HEK293 (cell line): Measurements from ENCODE around the gene BCORL1.

Experiments
- CTCF ChIA-PET: fragments of 350-600 bp; formaldehyde crosslinking; extraction: SDS; loops from one replicate; lab custom pipeline; 2021; ENCODE audit warnings: antibody characterized with exemption; lab: Yijun Ruan, JAX
- POLR2A ChIA-PET: fragments of 300-600 bp; formaldehyde crosslinking; extraction: SDS; loops from one replicate; lab custom pipeline; 2020; ENCODE audit warnings: antibody characterized with exemption, inconsistent platforms; lab: Yijun Ruan, JAX
- H3K27ac ChIP-seq: fragments of 200-500 bp; sonication (Bioruptor generic); 2 replicates; pipeline ENCODE4 v1.5.1; 2014; ENCODE audit warnings: low read depth, low read length, control low read depth, inconsistent platforms; ENCODE audit errors: extremely low read depth
- H3K36me3 ChIP-seq, 2 experiments: fragments of 200-500 bp in 1 of 2; sonication (Bioruptor generic) in 1 of 2; 1 replicate in 1 of 2; 2 replicates in 1 of 2; pipeline ENCODE4 v1.5.1; 2014 to 2017; ENCODE audit warnings: inconsistent platforms in 2 of 2, low read length in 2 of 2; ENCODE audit not compliant: control insufficient read depth in 2 of 2, insufficient read depth in 1 of 2
- H3K4me1 ChIP-seq: fragments of 200-500 bp; sonication (Bioruptor generic); 2 replicates; pipeline ENCODE4 v1.5.1; 2014; ENCODE audit warnings: mild to moderate bottlenecking, low read length, inconsistent platforms; ENCODE audit not compliant: control insufficient read depth, insufficient read depth
- H3K4me3 ChIP-seq: 2 replicates; pipeline ENCODE4 v1.5.1; 2011; ENCODE audit warnings: low read depth, mild to moderate bottlenecking, control low read depth, low read length, moderate library complexity
- H3K9me3 ChIP-seq: fragments of 200-500 bp; sonication (Bioruptor generic); 2 replicates; pipeline ENCODE4 v1.5.1; 2014; ENCODE audit warnings: low read depth, low read length, inconsistent platforms; ENCODE audit not compliant: control insufficient read depth, insufficient read depth
- GLIS2 ChIP-seq: fragments of 450-650 bp; formaldehyde crosslinking; IDR thresholded peaks from 2 replicates; pipeline ENCODE4 v1.5.1; 2016; ENCODE audit warnings: missing biosample characterization, missing genetic modification characterization
- KLF1 ChIP-seq: fragments of 450-650 bp; formaldehyde crosslinking; IDR thresholded peaks from 2 replicates; pipeline ENCODE4 v1.5.1; 2016; ENCODE audit warnings: missing biosample characterization, missing genetic modification characterization
- SP7 ChIP-seq: fragments of 450-650 bp; formaldehyde crosslinking; IDR thresholded peaks from 2 replicates; pipeline ENCODE4 v1.5.1; 2016; ENCODE audit warnings: missing biosample characterization, missing genetic modification characterization
- ZBTB8A ChIP-seq: fragments of 450-650 bp; formaldehyde crosslinking; IDR thresholded peaks from 2 replicates; pipeline ENCODE4 v1.5.1; 2016; ENCODE audit warnings: missing biosample characterization, missing genetic modification characterization
- ZIC2 ChIP-seq: fragments of 450-650 bp; formaldehyde crosslinking; IDR thresholded peaks from 2 replicates; pipeline ENCODE4 v1.5.1; 2016; ENCODE audit warnings: missing biosample characterization, missing genetic modification characterization
- ZNF146 ChIP-seq: fragments of 450-650 bp; formaldehyde crosslinking; IDR thresholded peaks from 2 replicates; pipeline ENCODE4 v1.5.1; 2016; ENCODE audit warnings: missing biosample characterization, missing genetic modification characterization
- ZNF155 ChIP-seq: fragments of 450-650 bp; formaldehyde crosslinking; IDR thresholded peaks from 2 replicates; pipeline ENCODE4 v1.5.1; 2016; ENCODE audit warnings: missing biosample characterization, missing genetic modification characterization
- ZNF169 ChIP-seq: fragments of 450-650 bp; formaldehyde crosslinking; IDR thresholded peaks from 2 replicates; pipeline ENCODE4 v1.5.1; 2016; ENCODE audit warnings: missing biosample characterization, missing genetic modification characterization
- ZNF214 ChIP-seq: fragments of 450-650 bp; formaldehyde crosslinking; IDR thresholded peaks from 2 replicates; pipeline ENCODE4 v1.5.1; 2017; ENCODE audit warnings: missing biosample characterization, mild to moderate bottlenecking, missing genetic modification characterization, borderline replicate concordance
- ZNF292 ChIP-seq: fragments of 450-650 bp; formaldehyde crosslinking; IDR thresholded peaks from 2 replicates; pipeline ENCODE4 v1.5.1; 2016; ENCODE audit warnings: low read depth, missing biosample characterization, missing genetic modification characterization, borderline replicate concordance
- ZNF302 ChIP-seq: fragments of 450-650 bp; formaldehyde crosslinking; IDR thresholded peaks from 2 replicates; pipeline ENCODE4 v1.5.1; 2016; ENCODE audit warnings: missing biosample characterization, missing genetic modification characterization, low read depth
- ZNF398 ChIP-seq: fragments of 450-650 bp; formaldehyde crosslinking; IDR thresholded peaks from 2 replicates; pipeline ENCODE4 v1.5.1; 2017; ENCODE audit warnings: missing biosample characterization, missing genetic modification characterization
- ZNF423 ChIP-seq: fragments of 450-650 bp; formaldehyde crosslinking; IDR thresholded peaks from 2 replicates; pipeline ENCODE4 v1.5.1; 2016; ENCODE audit warnings: missing biosample characterization, missing genetic modification characterization
- ZNF449 ChIP-seq: fragments of 450-650 bp; formaldehyde crosslinking; IDR thresholded peaks from 2 replicates; pipeline ENCODE4 v1.5.1; 2017; ENCODE audit warnings: missing biosample characterization, mild to moderate bottlenecking, missing genetic modification characterization, moderate library complexity
- ZNF513 ChIP-seq: fragments of 450-650 bp; IDR thresholded peaks from 2 replicates; pipeline ENCODE4 v1.5.1; 2018; ENCODE audit warnings: missing biosample characterization, missing genetic modification characterization
- ZNF610 ChIP-seq: fragments of 450-650 bp; formaldehyde crosslinking; IDR thresholded peaks from 2 replicates; pipeline ENCODE4 v1.5.1; 2016; ENCODE audit warnings: missing biosample characterization, missing genetic modification characterization, borderline replicate concordance
- ZNF692 ChIP-seq: fragments of 450-650 bp; formaldehyde crosslinking; IDR thresholded peaks from 2 replicates; pipeline ENCODE4 v1.5.1; 2016; ENCODE audit warnings: missing biosample characterization, missing genetic modification characterization
- ZNF768 ChIP-seq: fragments of 450-650 bp; formaldehyde crosslinking; IDR thresholded peaks from 2 replicates; pipeline ENCODE4 v1.5.1; 2018; ENCODE audit warnings: missing biosample characterization, mild to moderate bottlenecking, missing genetic modification characterization
- ZNF792 ChIP-seq: fragments of 450-650 bp; formaldehyde crosslinking; IDR thresholded peaks from 2 replicates; pipeline ENCODE4 v1.5.1; 2016; ENCODE audit warnings: missing biosample characterization, missing genetic modification characterization

Gene BCORL1

GRCh38 chrX:130095249-130096030 lies 113.0 kb downstream of the BCORL1 start:
- Histone ChIP-seq H3K4me3 (no peak overlapping the region), H3K4me1 (no peaks in the 10 kb centered on the region), H3K27ac (no peak overlapping the region), H3K36me3 (no peaks in the 10 kb centered on the region; a peak in 1 of 3 replicates), H3K9me3 (no peaks in the 10 kb centered on the region)
- ChIA-PET POLR2A (interaction anchor here (0.7 kb wide), 1 partner anchor 14 kb away, joined by 17 read pairs; no protein-coding TSS in a partner anchor), CTCF (interaction anchor here (1.6 to 1.7 kb wide), 2 partner anchors 14 to 16 kb away, joined by 3 to 9 read pairs; no protein-coding TSS in a partner anchor)
- TF ChIP-seq ZNF513 (tag by site-specific recombination) (no peak), SP7 (tag by site-specific recombination) (no peak), ZNF692 (no peak), ZNF449 (tag by site-specific recombination) (no peak), ZNF292 (no peak), ZNF610 (tag by site-specific recombination) (no peak), ZNF169 (tag by site-specific recombination) (no peak), ZNF302 (tag by site-specific recombination) (no peak), ZNF155 (tag by site-specific recombination) (no peak), ZNF768 (tag by site-specific recombination) (no peak), ZNF214 (no peak), ZNF146 (tag by site-specific recombination) (no peak)

- no peaks in the 10 kb centered on the region for H3K4me1 ChIP-seq
- no peaks in the 10 kb centered on the region; a peak in 1 of 3 replicates for H3K36me3 ChIP-seq
- ChIA-PET CTCF (interaction anchor here (0.8 to 1.0 kb wide), 2 partner anchors 37 to 95 kb away, joined by 3 to 5 read pairs; no protein-coding TSS in a partner anchor), POLR2A (interaction anchor here (0.7 kb wide), 1 partner anchor 48 kb away, joined by 7 read pairs; no protein-coding TSS in a partner anchor)
- H3K4me3 ChIP-seq: no peak overlapping the region
- H3K9me3 ChIP-seq: no peaks in the 10 kb centered on the region
- TF ChIP-seq ZNF398 (tag by site-specific recombination) (0 out of 2 replicates have a peak, but pooled peaks have one; percentile 47), GLIS2 (tag by site-specific recombination) (0 out of 2 replicates have a peak, but pooled peaks have one; percentile 17), KLF1 (tag by site-specific recombination) (peak; percentile 86), ZNF792 (tag by site-specific recombination) (no peak), ZNF423 (tag by site-specific recombination) (no peak), ZIC2 (tag by site-specific recombination) (peak; percentile 72), ZBTB8A (tag by site-specific recombination) (peak; percentile 42; the same call in 1 of the 2 replicates)
- no peak overlapping the region for H3K27ac ChIP-seq
Observed at GRCh38 chrX:130097507-130098209, 115.2 kb downstream of the BCORL1 start.
